GM12878 (cell line): Measurements from ENCODE around the gene C19orf81. TPM values are rescaled to one million over a fixed set of nuclear protein-coding genes. Genes with fewer than 3 reads are reported as not detected.
A peak's percentile ranks its signal among the peaks of the same experiment; 100 is the strongest.

Experiments used
- ATAC-seq: fragments of 200-7000 bp; cut with Tn5 transposase; 3 replicates; pipeline ENCODE4 v1.9.1; 2020; ENCODE audit warnings: mild to moderate bottlenecking, moderate library complexity
- BruUV-seq: library from RNA; stranded (reverse); fragments of 400-500 nt; replicated peaks from 2 replicates; lab custom pipeline; 2021; lab: Mats Ljungman, UMichigan
- CTCF ChIA-PET: fragments of 300-600 bp; sonication (Branson Sonifier 250); formaldehyde crosslinking; extraction: SDS; loops from one replicate; lab custom pipeline; 2021; ENCODE audit warnings: inconsistent platforms; lab: Yijun Ruan, JAX
- POLR2A ChIA-PET: fragments of 350-600 bp; formaldehyde crosslinking; extraction: SDS; loops from one replicate; lab custom pipeline; 2021; ENCODE audit warnings: inconsistent platforms; lab: Charles Lee
- RAD21 ChIA-PET: fragments of 300-600 bp; sonication (Branson Sonifier 250); formaldehyde crosslinking; loops from one replicate; lab custom pipeline; 2023; ENCODE audit warnings: antibody characterized with exemption; ENCODE audit not compliant: unreplicated experiment; lab: Charles Lee
- SMC1A ChIA-PET: fragments of 300-600 bp; sonication (Branson Sonifier 250); formaldehyde crosslinking; loops from one replicate; lab custom pipeline; 2023; ENCODE audit not compliant: unreplicated experiment, uncharacterized antibody; lab: Charles Lee
- DNase-seq: peaks from one replicate; pipeline ENCODE4 v3.0.0-alpha.2; 2011; ENCODE audit warnings: low read depth, low spot score
- FAIRE-seq: peaks from 3 replicates; lab custom pipeline; 2011; peaks lifted over from hg19 to GRCh38; lab: Jason Lieb, UNC
- H2AFZ ChIP-seq: 2 replicates; pipeline ENCODE4 v1.6.0; 2011; ENCODE audit warnings: low read depth, low read length, control low read depth; ENCODE audit not compliant: control insufficient read depth
- H3K27ac ChIP-seq: 2 replicates; pipeline ENCODE4 v1.5.1; 2011; ENCODE audit warnings: control low read depth; ENCODE audit not compliant: control insufficient read depth, insufficient read depth
- H3K27me3 ChIP-seq, 2 experiments: replicated peaks in 1 of 2; 2 replicates each; pipeline versions ENCODE4 v1.6.0 to v1.6.1; 2011; ENCODE audit warnings: low read length in 1 of 2; ENCODE audit not compliant: control insufficient read depth in 2 of 2, insufficient read depth in 2 of 2
- H3K36me3 ChIP-seq, 2 experiments: 2 replicates each; pipeline ENCODE4 v1.5.1; 2011; ENCODE audit warnings: low read length in 1 of 2; ENCODE audit not compliant: control insufficient read depth in 2 of 2, insufficient read depth in 2 of 2
- H3K4me1 ChIP-seq: 2 replicates; pipeline ENCODE4 v1.6.1; 2011; ENCODE audit warnings: mild to moderate bottlenecking, low read length, moderate library complexity, mixed read lengths; ENCODE audit not compliant: control insufficient read depth, insufficient read depth
- H3K4me2 ChIP-seq: 2 replicates; pipeline ENCODE4 v1.6.0; 2011; ENCODE audit warnings: control low read depth; ENCODE audit not compliant: control insufficient read depth, insufficient read depth
- H3K4me3 ChIP-seq: fragments of 200-600 bp; sonication (generic); 2 replicates; pipeline ENCODE4 v1.5.1; 2016
- H3K79me2 ChIP-seq: 2 replicates; pipeline ENCODE4 v1.6.0; 2011; ENCODE audit warnings: low read length; ENCODE audit not compliant: control insufficient read depth, insufficient read depth
- H3K9ac ChIP-seq: 2 replicates; pipeline ENCODE4 v1.8.0; 2011; ENCODE audit warnings: low read length, control low read depth, mixed read lengths; ENCODE audit not compliant: control insufficient read depth, insufficient read depth
- H3K9me3 ChIP-seq: replicated peaks from 3 replicates; pipeline ENCODE4 v1.5.1; 2011; ENCODE audit warnings: mild to moderate bottlenecking, low read length; ENCODE audit not compliant: control insufficient read depth, insufficient read depth
- H4K20me1 ChIP-seq: 2 replicates; pipeline ENCODE4 v1.6.0; 2011; ENCODE audit not compliant: control insufficient read depth, insufficient read depth
- IRF4 ChIP-seq: IDR thresholded peaks from 2 replicates; pipeline ENCODE4 v1.6.1; 2011; ENCODE audit warnings: low read depth, low read length
- MEF2B ChIP-seq: fragments of 450-650 bp; IDR thresholded peaks from 2 replicates; pipeline ENCODE4 v1.6.1; 2018; ENCODE audit warnings: mild to moderate bottlenecking, moderate library complexity; ENCODE audit not compliant: partially characterized antibody, poor library complexity, severe bottlenecking
- POLR2AphosphoS5 ChIP-seq: IDR thresholded peaks from 2 replicates; pipeline ENCODE4 v1.6.1; 2011; ENCODE audit warnings: mild to moderate bottlenecking, low read length, inconsistent platforms
- RAD21 ChIP-seq: IDR thresholded peaks from 2 replicates; pipeline ENCODE4 v1.6.1; 2011; ENCODE audit warnings: mild to moderate bottlenecking, low read depth, low read length, moderate library complexity; ENCODE audit not compliant: insufficient read depth
- SMARCA5 ChIP-seq: fragments of 450-650 bp; IDR thresholded peaks from 2 replicates; pipeline ENCODE4 v1.6.1; 2017; ENCODE audit warnings: mild to moderate bottlenecking
- SMC3 ChIP-seq: IDR thresholded peaks from 2 replicates; pipeline ENCODE4 v1.6.1; 2011; ENCODE audit warnings: low read length, improper control_type of control experiment, borderline replicate concordance
- YY1 ChIP-seq: IDR thresholded peaks from 2 replicates; pipeline ENCODE4 v1.6.1; 2011; ENCODE audit warnings: low read depth, mild to moderate bottlenecking, low read length
- WGBS: methylation state at CpG from one replicate; pipeline ENCODE4 v1.1.6; 2016; ENCODE audit warnings: low lambda C conversion rate; ENCODE audit not compliant: insufficient replicate concordance, insufficient coverage; ENCODE audit errors: missing lambda C conversion rate; 5-methylcytosine and 5-hydroxymethylcytosine counted together
- in situ Hi-C: fragments of 300-500 bp; cut with MboI; formaldehyde crosslinking; loops from 9 replicates; pipeline ENCODE4 v1.14.3; 2018; ENCODE audit warnings: mixed read lengths
- intact Hi-C: fragments of 100-400 bp; cut with micrococcal nuclease; formaldehyde crosslinking; loops from one replicate; pipeline ENCODE4 v1.14.2; 2022; ENCODE audit not compliant: unreplicated experiment
- polyA plus RNA-seq, 11 experiments: library from polyadenylated mRNA; depleted of rRNA in 4 of 11; unstranded in 6 of 11; stranded (reverse) in 5 of 11; fragments of >200 nt; fragmentation: Nextera tagmentation in 4 of 11; fragmentation: Illumina TruSeq in 1 of 11; extraction: Ambion mirVana in 4 of 11; extraction: Trizol in 1 of 11; gene quantifications; 1 replicate in 1 of 11; 2 replicates in 10 of 11; pipeline versions ENCODE4 v1.2.1 to v1.2.3, GENCODE V29; 2011 to 2016; ENCODE audit warnings: inconsistent platforms in 2 of 11, missing spikeins in 2 of 11, low read depth in 1 of 11
- total RNA-seq, 4 experiments: library from RNA; depleted of rRNA in 3 of 4; stranded (reverse); fragments of >200 nt in 3 of 4; fragmentation: Illumina TruSeq in 1 of 4; extraction: Trizol in 1 of 4; gene quantifications; 2 replicates each; pipeline versions ENCODE4 v1.2.1 to v1.2.3, GENCODE V29; 2013 to 2021
- TF ChIP-seq, protein P1 (sequence below): IDR thresholded peaks from 2 replicates; pipeline ENCODE4 v1.6.1; 2012; ENCODE audit warnings: low read length, inconsistent platforms
- TF ChIP-seq, protein P2 (sequence below), 3 experiments: IDR thresholded peaks in 2 of 3; conservative IDR thresholded peaks in 1 of 3; 2 replicates each; pipeline ENCODE4 v1.5.1; 2011; ENCODE audit warnings: low read depth in 3 of 3, low read length in 3 of 3, mild to moderate bottlenecking in 3 of 3, control low read depth in 2 of 3, moderate library complexity in 2 of 3, inconsistent platforms in 1 of 3, mixed read lengths in 1 of 3; ENCODE audit not compliant: control insufficient read depth in 2 of 3, insufficient read depth in 1 of 3; ENCODE audit errors: extremely low read depth in 1 of 3

C19orf81 gene
- total and polyA plus RNA-seq, 10 of the 15 experiments (the other 5 are each of a cell fraction or from before 2014, with no cell fraction given), result 0.69 TPM; not detected in 9

DNA sequence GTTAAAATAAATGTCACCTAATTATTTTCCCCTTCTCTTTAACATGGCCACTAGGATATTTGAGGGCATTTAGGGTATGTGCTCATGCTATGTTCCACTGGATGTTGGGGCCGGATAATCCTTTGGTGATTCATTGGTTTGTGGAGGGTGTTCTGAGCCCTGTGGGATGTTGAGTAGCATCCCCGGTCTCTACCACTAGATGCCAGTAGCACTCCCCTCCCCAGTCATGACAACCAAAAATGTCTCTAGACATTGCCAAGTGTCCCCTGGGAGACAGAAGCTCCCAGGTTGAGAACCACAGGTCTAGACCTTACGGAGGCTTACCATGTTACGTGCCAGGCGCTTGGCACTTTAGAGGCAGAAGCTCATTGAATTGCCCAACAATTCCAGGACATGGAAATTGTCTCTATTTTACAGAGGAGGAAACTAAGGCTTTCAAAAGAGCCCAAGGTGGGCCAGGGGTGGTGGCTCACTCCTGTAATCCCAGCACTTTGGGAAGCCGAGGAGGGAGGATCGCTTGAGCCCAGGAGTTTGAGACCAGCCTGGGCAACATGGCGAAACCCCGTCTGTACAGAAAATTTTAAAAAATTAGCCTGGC lies 56.3 kb downstream of the C19orf81 start:
- ATAC-seq (peak; percentile 96), FAIRE-seq (peak; percentile 57), DNase-seq (peak; percentile 21)
- POLR2A ChIA-PET, result no interaction called here
- RAD21 ChIA-PET, result interaction anchor here (0.6 to 1.9 kb wide), 3 partner anchors 75 to 216 kb away, joined by 3 to 16 read pairs (median 8); no protein-coding TSS in a partner anchor
- no peak overlapping the region for H2AFZ ChIP-seq
- BruUV-seq, result no TSS peak
- CTCF ChIA-PET, result interaction anchor here (0.6 to 2.1 kb wide), 10 partner anchors 26 to 348 kb away, joined by 3 to 10 read pairs (median 4); no protein-coding TSS in a partner anchor
- H3K4me2 ChIP-seq, result no peak overlapping the region
- SMC1A ChIA-PET, result interaction anchor here (0.7 to 1.8 kb wide), 4 partner anchors 73 to 216 kb away, joined by 3 to 12 read pairs (median 4); no protein-coding TSS in a partner anchor
- no peaks in the 10 kb centered on the region for H3K79me2 ChIP-seq
- no peak overlapping the region for H3K27ac ChIP-seq
- 15% methylated on average over 9 of the region's 9 CpGs for WGBS
- no peaks in the 10 kb centered on the region; a peak in 1 of 4 replicates for H3K27me3 ChIP-seq
- no peak overlapping the region for H3K4me3 ChIP-seq
- no peaks in the 10 kb centered on the region for H3K9me3 ChIP-seq
- no peak overlapping the region for H3K9ac ChIP-seq
- no peaks in the 10 kb centered on the region for H3K36me3 ChIP-seq
- in situ Hi-C loops (no loop called here), intact Hi-C loops (loop anchor here (1.0 to 5.0 kb wide), 3 partner anchors 77 to 348 kb away; no protein-coding TSS in a partner anchor)
- H3K4me1 ChIP-seq, result no peaks in the 10 kb centered on the region
- 0 out of 2 replicates have a peak, but pooled peaks have one; percentile 17 for TF ChIP-seq SMARCA5
- TF ChIP-seq IRF4, result 0 out of 2 replicates have a peak, but pooled peaks have one; percentile 34
- peak; percentile 64 for TF ChIP-seq YY1
- TF ChIP-seq, protein P1, sequence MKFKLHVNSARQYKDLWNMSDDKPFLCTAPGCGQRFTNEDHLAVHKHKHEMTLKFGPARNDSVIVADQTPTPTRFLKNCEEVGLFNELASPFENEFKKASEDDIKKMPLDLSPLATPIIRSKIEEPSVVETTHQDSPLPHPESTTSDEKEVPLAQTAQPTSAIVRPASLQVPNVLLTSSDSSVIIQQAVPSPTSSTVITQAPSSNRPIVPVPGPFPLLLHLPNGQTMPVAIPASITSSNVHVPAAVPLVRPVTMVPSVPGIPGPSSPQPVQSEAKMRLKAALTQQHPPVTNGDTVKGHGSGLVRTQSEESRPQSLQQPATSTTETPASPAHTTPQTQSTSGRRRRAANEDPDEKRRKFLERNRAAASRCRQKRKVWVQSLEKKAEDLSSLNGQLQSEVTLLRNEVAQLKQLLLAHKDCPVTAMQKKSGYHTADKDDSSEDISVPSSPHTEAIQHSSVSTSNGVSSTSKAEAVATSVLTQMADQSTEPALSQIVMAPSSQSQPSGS, result no peak
- TF ChIP-seq SMC3, result peak; percentile 80
- peak; percentile 62 for TF ChIP-seq RAD21
- no peak for TF ChIP-seq POLR2AphosphoS5
- TF ChIP-seq, protein P2, sequence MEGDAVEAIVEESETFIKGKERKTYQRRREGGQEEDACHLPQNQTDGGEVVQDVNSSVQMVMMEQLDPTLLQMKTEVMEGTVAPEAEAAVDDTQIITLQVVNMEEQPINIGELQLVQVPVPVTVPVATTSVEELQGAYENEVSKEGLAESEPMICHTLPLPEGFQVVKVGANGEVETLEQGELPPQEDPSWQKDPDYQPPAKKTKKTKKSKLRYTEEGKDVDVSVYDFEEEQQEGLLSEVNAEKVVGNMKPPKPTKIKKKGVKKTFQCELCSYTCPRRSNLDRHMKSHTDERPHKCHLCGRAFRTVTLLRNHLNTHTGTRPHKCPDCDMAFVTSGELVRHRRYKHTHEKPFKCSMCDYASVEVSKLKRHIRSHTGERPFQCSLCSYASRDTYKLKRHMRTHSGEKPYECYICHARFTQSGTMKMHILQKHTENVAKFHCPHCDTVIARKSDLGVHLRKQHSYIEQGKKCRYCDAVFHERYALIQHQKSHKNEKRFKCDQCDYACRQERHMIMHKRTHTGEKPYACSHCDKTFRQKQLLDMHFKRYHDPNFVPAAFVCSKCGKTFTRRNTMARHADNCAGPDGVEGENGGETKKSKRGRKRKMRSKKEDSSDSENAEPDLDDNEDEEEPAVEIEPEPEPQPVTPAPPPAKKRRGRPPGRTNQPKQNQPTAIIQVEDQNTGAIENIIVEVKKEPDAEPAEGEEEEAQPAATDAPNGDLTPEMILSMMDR (IDR thresholded peaks at IDR 0.05 in 2 of 3, conservative IDR thresholded peaks at IDR 0.05 in 1 of 3; ENCODE audit: control insufficient read depth in 2 of 3, extremely low read depth in 1 of 3, insufficient read depth in 1 of 3, low read depth in 3 of 3, low read length in 3 of 3), result peak; percentile 65 to 84 (median 73)
- peak; percentile 95 for TF ChIP-seq MEF2B
- TF ChIP-seq, all 136 proteins: peak for 7
- H4K20me1 ChIP-seq, result no peaks in the 10 kb centered on the region
